WTC11 (cell line): Measurements from ENCODE around the gene TSPAN9. TPM values are rescaled to one million over a fixed set of nuclear protein-coding genes. Genes with fewer than 3 reads are reported as not detected.

Experiments used
- ATAC-seq: fragments of 200-7000 bp; cut with Tn5 transposase; 2 replicates; pipeline ENCODE4 v1.10.0; 2021; ENCODE audit warnings: mild to moderate bottlenecking, moderate library complexity
- CTCF ChIA-PET: fragments of 300-600 bp; sonication (Branson Sonifier 250); formaldehyde crosslinking; loops from one replicate; lab custom pipeline; 2021; ENCODE audit warnings: antibody characterized with exemption; lab: Charles Lee
- POLR2A ChIA-PET: fragments of 350-600 bp; sonication (Branson Sonifier 250); formaldehyde crosslinking; loops from one replicate; lab custom pipeline; 2021; ENCODE audit warnings: antibody characterized with exemption; lab: Charles Lee
- DNase-seq: peaks from one replicate; pipeline ENCODE4 v3.0.0; 2021; ENCODE audit warnings: low spot score
- H3K27ac Mint-ChIP-seq: 2 replicates; pipeline ENCODE4 v1.8.0; 2021; ENCODE audit warnings: mixed read lengths
- H3K27me3 Mint-ChIP-seq: 2 replicates; pipeline ENCODE4 v1.8.0; 2021; ENCODE audit warnings: low read depth, mild to moderate bottlenecking, moderate library complexity, mixed read lengths
- H3K36me3 Mint-ChIP-seq: 2 replicates; pipeline ENCODE4 v1.8.0; 2021; ENCODE audit warnings: mixed read lengths
- H3K4me1 Mint-ChIP-seq: 2 replicates; pipeline ENCODE4 v1.8.0; 2022; ENCODE audit warnings: mixed read lengths
- H3K4me3 Mint-ChIP-seq: 2 replicates; pipeline ENCODE4 v1.8.0; 2021; ENCODE audit warnings: mild to moderate bottlenecking, moderate library complexity, mixed read lengths
- H3K9me3 Mint-ChIP-seq: 2 replicates; pipeline ENCODE4 v1.8.0; 2021; ENCODE audit warnings: mixed read lengths
- AFF4 ChIP-seq: sonication (generic); formaldehyde crosslinking; IDR thresholded peaks from 2 replicates; pipeline ENCODE4 v1.8.1; 2023; ENCODE audit warnings: mild to moderate bottlenecking, missing genetic modification reagents, borderline replicate concordance
- ATF6 ChIP-seq: sonication (generic); formaldehyde crosslinking; IDR thresholded peaks from 2 replicates; pipeline ENCODE4 v1.8.1; 2023; ENCODE audit warnings: mild to moderate bottlenecking, missing genetic modification reagents
- CREB1 ChIP-seq: sonication (generic); formaldehyde crosslinking; IDR thresholded peaks from 2 replicates; pipeline ENCODE4 v1.8.0; 2023; ENCODE audit warnings: mild to moderate bottlenecking, missing genetic modification reagents
- E2F4 ChIP-seq: sonication (generic); formaldehyde crosslinking; IDR thresholded peaks from 2 replicates; pipeline ENCODE4 v1.8.1; 2022; ENCODE audit warnings: low read depth, mild to moderate bottlenecking, moderate library complexity, missing genetic modification reagents, borderline replicate concordance
- ESRRA ChIP-seq: sonication (generic); formaldehyde crosslinking; IDR thresholded peaks from 2 replicates; pipeline ENCODE4 v1.8.1; 2022; ENCODE audit warnings: mild to moderate bottlenecking, missing genetic modification reagents, borderline replicate concordance
- FOXJ3 ChIP-seq: sonication (generic); formaldehyde crosslinking; IDR thresholded peaks from 2 replicates; pipeline ENCODE4 v1.9.0; 2021; ENCODE audit warnings: missing genetic modification reagents, mild to moderate bottlenecking, borderline replicate concordance
- FOXP1 ChIP-seq: sonication (generic); formaldehyde crosslinking; IDR thresholded peaks from 2 replicates; pipeline ENCODE4 v1.8.0; 2022; ENCODE audit warnings: missing genetic modification reagents, mild to moderate bottlenecking, moderate library complexity, borderline replicate concordance
- NFYB ChIP-seq: sonication (generic); formaldehyde crosslinking; conservative IDR thresholded peaks from 2 replicates; pipeline ENCODE4 v1.8.0; 2022; ENCODE audit warnings: low read depth, missing genetic modification reagents
- OVOL2 ChIP-seq: fragments of 250-450 bp; sonication (Bioruptor Pico); IDR thresholded peaks from 2 replicates; pipeline ENCODE4 v1.9.0; 2021; ENCODE audit warnings: mild to moderate bottlenecking, borderline replicate concordance
- PRRX2 ChIP-seq: fragments of 250-450 bp; sonication (Bioruptor Pico); IDR thresholded peaks from 2 replicates; pipeline ENCODE4 v1.8.0; 2021; ENCODE audit warnings: mild to moderate bottlenecking
- USF1 ChIP-seq: sonication (generic); formaldehyde crosslinking; IDR thresholded peaks from 2 replicates; pipeline ENCODE4 v1.8.0; 2022; ENCODE audit warnings: mild to moderate bottlenecking, missing genetic modification reagents
- ZNF138 ChIP-seq: sonication (generic); formaldehyde crosslinking; conservative IDR thresholded peaks from 2 replicates; pipeline ENCODE4 v1.8.1; 2022; ENCODE audit warnings: mild to moderate bottlenecking, moderate library complexity, missing genetic modification reagents
- ZNF219 ChIP-seq: sonication (generic); formaldehyde crosslinking; IDR thresholded peaks from 2 replicates; pipeline ENCODE4 v1.8.0; 2023; ENCODE audit warnings: missing genetic modification reagents, mild to moderate bottlenecking, borderline replicate concordance
- ZNF396 ChIP-seq: fragments of 250-450 bp; sonication (Bioruptor Pico); IDR thresholded peaks from 2 replicates; pipeline ENCODE4 v1.8.0; 2021; ENCODE audit warnings: mild to moderate bottlenecking, moderate library complexity, borderline replicate concordance
- ZNF416 ChIP-seq: fragments of 250-450 bp; sonication (Bioruptor Pico); IDR thresholded peaks from 2 replicates; pipeline ENCODE4 v1.9.0; 2021; ENCODE audit warnings: mild to moderate bottlenecking, inconsistent platforms
- ZNF423 ChIP-seq: fragments of 250-450 bp; sonication (Bioruptor Pico); IDR thresholded peaks from 2 replicates; pipeline ENCODE4 v2.1.2; 2022; ENCODE audit warnings: mild to moderate bottlenecking, moderate library complexity
- total RNA-seq: library from RNA; stranded (reverse); gene quantifications from 3 replicates; pipeline ENCODE4 v1.2.3, GENCODE V29; 2021
- TF ChIP-seq, protein P1 (sequence below): sonication (generic); formaldehyde crosslinking; conservative IDR thresholded peaks from 2 replicates; pipeline ENCODE4 v1.8.1; 2022; ENCODE audit warnings: mild to moderate bottlenecking, missing genetic modification reagents
- TF ChIP-seq, protein P2 (sequence below): fragments of 200-600 bp; IDR thresholded peaks from 2 replicates; pipeline ENCODE4 v1.8.0; 2022; ENCODE audit warnings: antibody characterized with exemption
- TF ChIP-seq, protein P3 (sequence below): sonication (generic); formaldehyde crosslinking; IDR thresholded peaks from 2 replicates; pipeline ENCODE4 v1.8.1; 2022; ENCODE audit warnings: mild to moderate bottlenecking, moderate library complexity, missing genetic modification reagents
- TF ChIP-seq, protein P4 (sequence below): fragments of 250-450 bp; sonication (Bioruptor Pico); IDR thresholded peaks from 2 replicates; pipeline ENCODE4 v1.8.0; 2021; ENCODE audit warnings: mild to moderate bottlenecking
- TF ChIP-seq, protein P5 (sequence below): sonication (generic); formaldehyde crosslinking; IDR thresholded peaks from 2 replicates; pipeline ENCODE4 v1.8.1; 2023; ENCODE audit warnings: mild to moderate bottlenecking, missing genetic modification reagents, moderate library complexity

TSPAN9 gene
- total RNA-seq, 1 experiment from 2014 or later, result 27.6 TPM

- no peak for TF ChIP-seq ZNF138 (CRISPR knock-in tag)
- TF ChIP-seq E2F4 (CRISPR knock-in tag), result no peak
- TF ChIP-seq FOXP1, result no peak
- TF ChIP-seq, protein P1, sequence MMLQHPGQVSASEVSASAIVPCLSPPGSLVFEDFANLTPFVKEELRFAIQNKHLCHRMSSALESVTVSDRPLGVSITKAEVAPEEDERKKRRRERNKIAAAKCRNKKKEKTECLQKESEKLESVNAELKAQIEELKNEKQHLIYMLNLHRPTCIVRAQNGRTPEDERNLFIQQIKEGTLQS, result no peak
- no peak for TF ChIP-seq ESRRA (CRISPR knock-in tag)
- TF ChIP-seq NFYB (CRISPR knock-in tag), result no peak
- TF ChIP-seq PRRX2 (CRISPR knock-in tag), result no peak
- TF ChIP-seq AFF4 (CRISPR knock-in tag), result no peak
- TF ChIP-seq, protein P2, sequence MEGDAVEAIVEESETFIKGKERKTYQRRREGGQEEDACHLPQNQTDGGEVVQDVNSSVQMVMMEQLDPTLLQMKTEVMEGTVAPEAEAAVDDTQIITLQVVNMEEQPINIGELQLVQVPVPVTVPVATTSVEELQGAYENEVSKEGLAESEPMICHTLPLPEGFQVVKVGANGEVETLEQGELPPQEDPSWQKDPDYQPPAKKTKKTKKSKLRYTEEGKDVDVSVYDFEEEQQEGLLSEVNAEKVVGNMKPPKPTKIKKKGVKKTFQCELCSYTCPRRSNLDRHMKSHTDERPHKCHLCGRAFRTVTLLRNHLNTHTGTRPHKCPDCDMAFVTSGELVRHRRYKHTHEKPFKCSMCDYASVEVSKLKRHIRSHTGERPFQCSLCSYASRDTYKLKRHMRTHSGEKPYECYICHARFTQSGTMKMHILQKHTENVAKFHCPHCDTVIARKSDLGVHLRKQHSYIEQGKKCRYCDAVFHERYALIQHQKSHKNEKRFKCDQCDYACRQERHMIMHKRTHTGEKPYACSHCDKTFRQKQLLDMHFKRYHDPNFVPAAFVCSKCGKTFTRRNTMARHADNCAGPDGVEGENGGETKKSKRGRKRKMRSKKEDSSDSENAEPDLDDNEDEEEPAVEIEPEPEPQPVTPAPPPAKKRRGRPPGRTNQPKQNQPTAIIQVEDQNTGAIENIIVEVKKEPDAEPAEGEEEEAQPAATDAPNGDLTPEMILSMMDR, result no peak
- TF ChIP-seq, protein P3, sequence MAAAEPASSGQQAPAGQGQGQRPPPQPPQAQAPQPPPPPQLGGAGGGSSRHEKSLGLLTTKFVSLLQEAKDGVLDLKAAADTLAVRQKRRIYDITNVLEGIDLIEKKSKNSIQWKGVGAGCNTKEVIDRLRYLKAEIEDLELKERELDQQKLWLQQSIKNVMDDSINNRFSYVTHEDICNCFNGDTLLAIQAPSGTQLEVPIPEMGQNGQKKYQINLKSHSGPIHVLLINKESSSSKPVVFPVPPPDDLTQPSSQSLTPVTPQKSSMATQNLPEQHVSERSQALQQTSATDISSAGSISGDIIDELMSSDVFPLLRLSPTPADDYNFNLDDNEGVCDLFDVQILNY (CRISPR knock-in tag), result no peak
- no peak for TF ChIP-seq ZNF416
- TF ChIP-seq USF1, result no peak
- no peak for TF ChIP-seq ZNF396
- Mint-ChIP-seq H3K27me3 (no peaks in the 10 kb centered on the region; the same call in 1 of the 2 replicates), H3K36me3 (peaks cover 12% of the 10 kb centered on the region), H3K9me3 (peaks cover 6% of the 10 kb centered on the region), H3K4me3 (no peak overlapping the region), H3K27ac (no peak overlapping the region), H3K4me1 (peaks cover 12% of the 10 kb centered on the region)
- DNase-seq (no peak), ATAC-seq (no peak)
- ChIA-PET POLR2A (no interaction called here), CTCF (no interaction called here)
Observed at GRCh38 chr12:3099146-3099545, 22.0 kb downstream of the TSPAN9 start.

DNA sequence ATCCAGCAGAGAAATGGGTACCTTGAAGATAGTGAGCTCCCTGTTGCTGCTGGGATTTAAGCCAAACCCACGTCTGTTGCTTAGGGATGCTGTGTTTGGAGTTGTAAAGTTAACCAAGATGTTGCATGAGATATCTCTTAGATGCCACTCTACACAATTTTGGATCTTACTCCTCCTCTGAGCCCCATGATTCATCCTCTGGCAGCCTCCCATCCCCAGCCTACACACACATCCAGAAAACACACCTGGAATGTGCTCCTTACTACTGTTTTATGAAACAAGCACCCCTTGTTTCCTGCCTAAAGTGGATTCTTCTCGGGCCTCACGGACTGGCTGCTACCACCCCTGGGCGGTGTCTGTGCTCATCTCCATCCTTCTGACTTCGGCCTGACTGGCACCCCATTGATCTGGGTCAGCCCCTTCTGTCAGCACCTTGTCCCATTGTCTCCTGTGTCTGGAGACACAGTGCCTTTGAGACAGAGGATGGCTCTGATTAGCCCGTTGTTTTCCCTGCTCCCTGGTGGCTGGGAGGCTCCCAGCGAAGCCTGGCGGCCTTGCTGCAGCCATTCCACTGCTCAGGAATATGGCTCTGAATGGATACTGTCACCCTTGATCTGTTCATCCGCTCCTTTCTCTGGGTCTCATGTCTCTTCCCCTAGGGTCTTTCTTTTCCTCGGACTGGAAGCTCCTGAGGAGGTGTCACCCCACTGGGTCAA, 24.3 kb downstream of the TSPAN9 start:
- ATAC-seq (no peak), DNase-seq (no peak)
- H3K27me3 Mint-ChIP-seq, result no peaks in the 10 kb centered on the region
- no peak overlapping the region; the same call in 1 of the 2 replicates for H3K27ac Mint-ChIP-seq
- ChIA-PET POLR2A (no interaction called here), CTCF (no interaction called here)
- peaks cover 6% of the 10 kb centered on the region for H3K36me3 Mint-ChIP-seq
- no peak overlapping the region for H3K4me3 Mint-ChIP-seq
- peaks cover 22% of the 10 kb centered on the region for H3K4me1 Mint-ChIP-seq
- H3K9me3 Mint-ChIP-seq, result peaks cover 1% of the 10 kb centered on the region
- no peak for TF ChIP-seq ZNF423 (CRISPR knock-in tag)
- TF ChIP-seq FOXJ3, result no peak
- TF ChIP-seq, protein P4, sequence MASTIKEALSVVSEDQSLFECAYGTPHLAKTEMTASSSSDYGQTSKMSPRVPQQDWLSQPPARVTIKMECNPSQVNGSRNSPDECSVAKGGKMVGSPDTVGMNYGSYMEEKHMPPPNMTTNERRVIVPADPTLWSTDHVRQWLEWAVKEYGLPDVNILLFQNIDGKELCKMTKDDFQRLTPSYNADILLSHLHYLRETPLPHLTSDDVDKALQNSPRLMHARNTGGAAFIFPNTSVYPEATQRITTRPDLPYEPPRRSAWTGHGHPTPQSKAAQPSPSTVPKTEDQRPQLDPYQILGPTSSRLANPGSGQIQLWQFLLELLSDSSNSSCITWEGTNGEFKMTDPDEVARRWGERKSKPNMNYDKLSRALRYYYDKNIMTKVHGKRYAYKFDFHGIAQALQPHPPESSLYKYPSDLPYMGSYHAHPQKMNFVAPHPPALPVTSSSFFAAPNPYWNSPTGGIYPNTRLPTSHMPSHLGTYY, result no peak
- TF ChIP-seq ZNF219, result no peak
- no peak for TF ChIP-seq ATF6 (CRISPR knock-in tag)
- TF ChIP-seq OVOL2, result no peak
- TF ChIP-seq, protein P5, sequence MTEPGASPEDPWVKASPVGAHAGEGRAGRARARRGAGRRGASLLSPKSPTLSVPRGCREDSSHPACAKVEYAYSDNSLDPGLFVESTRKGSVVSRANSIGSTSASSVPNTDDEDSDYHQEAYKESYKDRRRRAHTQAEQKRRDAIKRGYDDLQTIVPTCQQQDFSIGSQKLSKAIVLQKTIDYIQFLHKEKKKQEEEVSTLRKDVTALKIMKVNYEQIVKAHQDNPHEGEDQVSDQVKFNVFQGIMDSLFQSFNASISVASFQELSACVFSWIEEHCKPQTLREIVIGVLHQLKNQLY, result no peak
- no peak for TF ChIP-seq CREB1 (CRISPR knock-in tag)
